ENCODE data around the gene LRP1B. TPM values are rescaled to one million over a fixed set of nuclear protein-coding genes. Genes with fewer than 3 reads are reported as not detected.

The LRP1B gene
- total and polyA plus RNA-seq, 2 donors (not counting 1 experiment from before 2014, with no cell fraction given) = not detected

DNA sequence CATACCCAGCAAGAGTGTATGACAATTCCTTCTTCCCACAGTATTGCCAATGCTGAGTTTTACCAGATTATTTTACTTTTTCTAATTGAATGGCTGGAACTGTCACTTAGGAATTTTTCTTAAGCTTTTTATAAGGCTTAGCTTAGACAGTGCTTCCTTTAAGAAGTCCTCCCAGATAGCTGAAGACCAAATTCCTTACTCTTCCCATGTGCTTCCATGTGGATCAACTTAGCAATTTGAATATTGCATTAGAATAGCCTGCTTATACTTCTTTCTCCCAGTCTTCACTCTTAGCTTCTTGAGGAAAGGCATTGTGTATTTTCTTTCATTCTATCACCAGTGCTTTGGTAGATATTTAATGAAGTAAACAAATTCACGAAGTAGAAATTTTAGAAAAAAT lies 1144.4 kb downstream of the LRP1B start:
- no peaks in the 10 kb centered on the region for H3K4me1 Mint-ChIP-seq
- no CpG with 5 or more reads among the region's 1 CpG for WGBS (ENCODE audit: insufficient coverage)
- TF ChIP-seq, protein P1, sequence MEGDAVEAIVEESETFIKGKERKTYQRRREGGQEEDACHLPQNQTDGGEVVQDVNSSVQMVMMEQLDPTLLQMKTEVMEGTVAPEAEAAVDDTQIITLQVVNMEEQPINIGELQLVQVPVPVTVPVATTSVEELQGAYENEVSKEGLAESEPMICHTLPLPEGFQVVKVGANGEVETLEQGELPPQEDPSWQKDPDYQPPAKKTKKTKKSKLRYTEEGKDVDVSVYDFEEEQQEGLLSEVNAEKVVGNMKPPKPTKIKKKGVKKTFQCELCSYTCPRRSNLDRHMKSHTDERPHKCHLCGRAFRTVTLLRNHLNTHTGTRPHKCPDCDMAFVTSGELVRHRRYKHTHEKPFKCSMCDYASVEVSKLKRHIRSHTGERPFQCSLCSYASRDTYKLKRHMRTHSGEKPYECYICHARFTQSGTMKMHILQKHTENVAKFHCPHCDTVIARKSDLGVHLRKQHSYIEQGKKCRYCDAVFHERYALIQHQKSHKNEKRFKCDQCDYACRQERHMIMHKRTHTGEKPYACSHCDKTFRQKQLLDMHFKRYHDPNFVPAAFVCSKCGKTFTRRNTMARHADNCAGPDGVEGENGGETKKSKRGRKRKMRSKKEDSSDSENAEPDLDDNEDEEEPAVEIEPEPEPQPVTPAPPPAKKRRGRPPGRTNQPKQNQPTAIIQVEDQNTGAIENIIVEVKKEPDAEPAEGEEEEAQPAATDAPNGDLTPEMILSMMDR (IDR thresholded peaks at IDR 0.05) = no peak
- no peak for TF ChIP-seq EZH2 (IDR thresholded peaks at IDR 0.05; ENCODE audit: borderline replicate concordance, insufficient read depth, low read depth, low read length, poor library complexity, severe bottlenecking)

GRCh38 chr2:140975237-140975636 lies 1155.6 kb downstream of the LRP1B start:
- no peak for ATAC-seq (ENCODE audit: low read depth)
- H4K20me1 ChIP-seq (ENCODE audit: control insufficient read depth, insufficient read depth, low read length, poor library complexity, severe bottlenecking) = no peaks in the 10 kb centered on the region

More for the DNA sequence above, 1144.4 kb downstream of the LRP1B start:
- H3K27ac Mint-ChIP-seq = no peak overlapping the region
- Histone ChIP-seq H3K9ac (ENCODE audit: low read length) (no peak overlapping the region), H4K20me1 (ENCODE audit: control insufficient read depth, insufficient read depth, low read length, poor library complexity, severe bottlenecking) (no peaks in the 10 kb centered on the region), H3K79me2 (ENCODE audit: control insufficient read depth, insufficient read depth, low read length) (no peaks in the 10 kb centered on the region), H2AFZ (ENCODE audit: insufficient read depth, low read depth, low read length, poor library complexity, severe bottlenecking) (no peak overlapping the region), H3K27me3 (replicated peaks in 1 of 4; ENCODE audit: control extremely low read depth in 1 of 4, control insufficient read depth in 3 of 4, insufficient read depth in 4 of 4, low read length in 3 of 4) (no peaks in the 10 kb centered on the region), H3K4me1 (ENCODE audit: control insufficient read depth in 2 of 2, insufficient read depth in 2 of 2, low read length in 2 of 2) (no peaks in the 10 kb centered on the region), H3K4me2 (replicated peaks; ENCODE audit: low read depth, low read length, poor library complexity, severe bottlenecking) (no peak overlapping the region), H3K4me3 (ENCODE audit: control extremely low read depth in 1 of 5, extremely low read depth in 1 of 5, insufficient read depth in 1 of 5, low read depth in 2 of 5, low read length in 4 of 5) (no peak overlapping the region), H3K27ac (ENCODE audit: low read length in 2 of 2) (no peak overlapping the region), H3K36me3 (replicated peaks in 1 of 2; ENCODE audit: control extremely low read depth in 1 of 2, control insufficient read depth in 1 of 2, extremely low read depth in 1 of 2, insufficient read depth in 2 of 2, low read length in 1 of 2) (no peaks in the 10 kb centered on the region), H3K9me3 (ENCODE audit: control extremely low read depth in 1 of 3, control insufficient read depth in 2 of 3, insufficient read depth in 1 of 3, low read length in 2 of 3) (no peaks in the 10 kb centered on the region)
- H3K4me3 Mint-ChIP-seq = no peak overlapping the region
- no peaks in the 10 kb centered on the region for H3K27me3 Mint-ChIP-seq
- peaks cover 2% of the 10 kb centered on the region for H3K9me3 Mint-ChIP-seq (ENCODE audit: insufficient read depth)
- DNase-seq (no peak), ATAC-seq (ENCODE audit: low read depth) (no peak)
- ChIA-PET POLR2A (no interaction called here), CTCF (no interaction called here)
- intact Hi-C loops (cut with micrococcal nuclease) = no loop called here

More at GRCh38 chr2:140975237-140975636, 1155.6 kb downstream of the LRP1B start:
- no peak overlapping the region for H3K27ac Mint-ChIP-seq
- Histone ChIP-seq H3K36me3 (replicated peaks in 1 of 2; ENCODE audit: control extremely low read depth in 1 of 2, control insufficient read depth in 1 of 2, extremely low read depth in 1 of 2, insufficient read depth in 2 of 2, low read length in 1 of 2) (no peaks in the 10 kb centered on the region), H3K27me3 (replicated peaks in 1 of 4; ENCODE audit: control extremely low read depth in 1 of 4, control insufficient read depth in 3 of 4, insufficient read depth in 4 of 4, low read length in 3 of 4) (no peaks in the 10 kb centered on the region), H3K79me2 (ENCODE audit: control insufficient read depth, insufficient read depth, low read length) (no peaks in the 10 kb centered on the region), H3K9me3 (ENCODE audit: control extremely low read depth in 1 of 3, control insufficient read depth in 2 of 3, insufficient read depth in 1 of 3, low read length in 2 of 3) (peaks cover 0 to 3% (median 1%) of the 10 kb centered on the region in 3 donors), H2AFZ (ENCODE audit: insufficient read depth, low read depth, low read length, poor library complexity, severe bottlenecking) (no peak overlapping the region), H3K4me3 (ENCODE audit: control extremely low read depth in 1 of 5, extremely low read depth in 1 of 5, insufficient read depth in 1 of 5, low read depth in 2 of 5, low read length in 4 of 5) (no peak overlapping the region), H3K9ac (ENCODE audit: low read length) (no peak overlapping the region), H3K27ac (ENCODE audit: low read length in 2 of 2) (no peak overlapping the region), H3K4me2 (replicated peaks; ENCODE audit: low read depth, low read length, poor library complexity, severe bottlenecking) (no peak overlapping the region), H3K4me1 (ENCODE audit: control insufficient read depth in 2 of 2, insufficient read depth in 2 of 2, low read length in 2 of 2) (no peaks in the 10 kb centered on the region)
- intact Hi-C loops (cut with micrococcal nuclease) = no loop called here
- no peaks in the 10 kb centered on the region for H3K27me3 Mint-ChIP-seq
- DNase-seq = no peak
- POLR2A ChIA-PET = no interaction called here
- no peaks in the 10 kb centered on the region for H3K4me1 Mint-ChIP-seq
- TF ChIP-seq EZH2 (IDR thresholded peaks at IDR 0.05; ENCODE audit: borderline replicate concordance, insufficient read depth, low read depth, low read length, poor library complexity, severe bottlenecking) = no peak
- peaks cover 2% of the 10 kb centered on the region for H3K9me3 Mint-ChIP-seq (ENCODE audit: insufficient read depth)
- no peak overlapping the region for H3K4me3 Mint-ChIP-seq
- CTCF ChIA-PET = no interaction called here
